SW 1271 (cell line): ENCODE results near the gene FOXP1.

Experiments used
- DNase-seq, 2 experiments: peaks; one replicate each; lab custom pipeline; 2025; lab: John Stamatoyannopoulos, UW

Gene FOXP1

GRCh38 chr3:71505767-71506350 is 77.7 kb downstream of the FOXP1 start:
- DNase-seq, result no peak

DNA sequence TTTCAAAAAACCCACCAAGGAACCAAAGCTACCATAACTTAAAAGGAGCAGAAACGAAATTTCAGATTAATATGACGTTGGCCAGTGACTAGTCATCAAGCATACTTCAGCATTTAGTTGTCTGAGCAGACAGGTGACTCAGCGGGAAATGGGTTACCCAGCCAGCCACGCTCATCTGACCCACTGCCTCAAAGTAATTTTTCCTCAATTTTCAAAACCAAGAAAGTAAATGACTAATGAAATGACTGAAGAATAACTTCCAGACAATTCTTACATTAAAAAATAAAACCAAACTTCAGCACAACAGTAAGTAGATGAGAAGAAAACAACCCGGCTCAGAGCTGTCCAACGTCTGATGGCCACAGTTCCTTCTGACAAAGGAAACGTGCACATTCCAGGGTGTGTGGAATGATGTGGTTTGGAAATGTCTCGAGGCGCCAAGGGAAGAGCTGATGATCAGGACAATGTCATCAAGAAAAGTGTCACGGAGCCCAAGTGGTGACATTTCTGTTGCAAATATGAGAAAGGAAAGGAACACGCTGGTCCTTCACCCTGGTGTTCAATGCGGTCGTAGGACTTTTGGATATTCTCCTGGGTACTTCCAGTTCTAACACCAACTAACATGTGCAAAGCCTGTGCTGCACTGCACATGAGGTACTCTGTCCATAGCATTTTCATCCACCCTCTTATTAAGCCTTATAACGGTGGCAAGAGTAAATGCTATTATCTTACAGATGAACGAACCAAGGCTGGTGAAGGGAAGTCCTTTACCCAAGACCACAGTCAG is 79.1 kb downstream of the FOXP1 start:
- peak in 1 of 2 experiments; percentile 9 for DNase-seq

DNA sequence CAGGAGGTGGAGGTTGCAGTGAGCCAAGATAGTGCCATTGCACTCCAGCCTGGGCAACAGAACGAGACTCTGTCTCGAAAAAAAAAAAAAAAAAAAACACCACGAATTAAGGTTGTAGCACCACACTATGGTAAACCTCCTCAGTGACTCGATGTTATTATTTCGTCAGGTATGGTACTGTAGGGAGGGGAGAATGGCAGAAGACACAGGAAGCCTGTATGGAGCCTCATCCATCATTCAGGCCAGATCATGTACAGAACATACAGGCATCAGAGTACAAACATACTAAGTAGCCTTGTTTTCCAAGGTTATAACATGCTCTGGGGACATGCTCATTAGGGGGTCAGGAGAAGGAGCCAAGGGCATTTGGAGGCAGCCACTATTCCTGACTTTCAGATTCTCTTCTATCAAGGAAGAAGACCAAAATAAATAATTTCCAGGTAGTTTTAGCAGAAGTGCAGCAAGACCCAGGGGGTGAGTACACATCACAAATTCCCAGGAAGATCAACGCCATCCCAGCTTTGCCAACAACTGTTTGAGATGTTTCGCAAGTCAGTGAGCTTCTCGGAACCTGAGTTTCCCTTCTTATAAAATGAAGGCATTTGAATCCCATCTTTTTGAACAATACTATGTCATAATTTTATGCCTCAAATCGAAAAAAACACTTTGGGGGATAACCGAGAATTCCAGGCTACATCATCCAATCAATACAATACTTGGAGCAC is 79.8 kb downstream of the FOXP1 start:
- DNase-seq, result no peak

- no peak for DNase-seq
These were observed 81.4 kb downstream of the FOXP1 start for GRCh38 chr3:71502066-71502625.

DNA sequence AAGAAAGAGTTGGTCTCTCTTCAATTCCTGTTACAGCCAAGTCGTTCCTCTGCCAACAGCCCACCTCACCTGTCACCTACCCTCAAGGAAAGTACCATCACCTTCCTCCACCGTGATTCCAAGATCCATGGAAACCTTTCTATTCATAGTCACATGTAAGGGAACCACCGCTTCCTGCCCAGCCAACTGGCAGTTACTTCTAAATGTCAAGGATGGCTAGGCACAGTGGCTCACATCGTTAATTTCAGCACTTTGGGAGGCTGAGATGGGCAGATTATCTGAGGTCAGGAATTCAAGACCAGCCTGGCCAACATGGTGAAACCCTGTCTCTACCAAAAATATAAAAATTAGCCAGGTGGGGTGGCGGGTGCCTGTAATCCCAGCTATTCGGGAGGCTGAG is 82.8 kb downstream of the FOXP1 start:
- no peak for DNase-seq

DNA sequence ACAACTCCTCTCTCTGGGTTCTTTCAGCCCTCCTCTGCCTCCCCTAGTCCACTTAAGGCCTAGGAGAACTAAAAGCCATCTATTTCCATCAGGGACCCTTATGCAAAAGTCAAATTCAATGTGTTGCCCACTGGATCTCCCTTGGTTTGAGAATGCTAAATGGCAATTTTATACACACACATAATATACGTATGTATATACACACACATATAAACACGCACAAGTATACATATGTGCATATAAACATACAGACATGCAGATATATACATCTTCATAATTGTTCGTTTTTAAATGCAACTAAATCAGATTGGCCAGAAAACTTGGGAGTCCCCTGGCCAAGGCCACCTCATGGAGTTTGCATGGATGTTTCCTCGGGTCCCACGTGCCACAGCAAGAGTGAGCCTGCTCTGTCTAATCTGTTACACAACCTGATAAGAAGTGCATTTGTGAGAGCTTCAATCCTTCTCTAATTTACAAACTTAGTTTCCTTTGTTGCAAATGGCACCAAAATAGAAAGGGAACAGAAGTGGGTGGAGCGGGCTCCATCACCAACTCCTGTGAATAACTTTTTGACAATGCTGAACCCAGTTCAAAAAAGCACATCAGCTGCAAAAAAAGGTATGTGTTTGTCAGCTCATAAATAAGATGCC is 84.2 kb downstream of the FOXP1 start:
- no peak for DNase-seq

DNA sequence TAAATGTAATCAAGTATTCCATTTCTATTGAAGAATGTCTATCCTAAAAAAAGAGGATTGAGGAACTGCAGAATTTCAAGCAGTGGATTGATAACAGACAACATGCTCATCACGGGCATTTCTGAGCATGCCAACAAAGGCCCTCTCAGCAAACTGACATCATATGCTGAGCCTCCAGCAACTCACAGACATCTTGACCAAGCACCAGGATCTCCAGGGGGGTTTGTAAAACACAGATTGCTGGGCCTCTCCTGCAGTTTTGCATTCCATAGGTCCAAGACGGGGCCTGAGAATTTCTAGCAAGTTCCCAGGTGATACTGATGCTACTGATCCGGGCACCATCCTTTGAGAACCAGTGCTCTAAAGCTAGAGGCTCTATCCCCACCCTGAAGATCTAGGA is 85.0 kb downstream of the FOXP1 start:
- no peak for DNase-seq

DNA sequence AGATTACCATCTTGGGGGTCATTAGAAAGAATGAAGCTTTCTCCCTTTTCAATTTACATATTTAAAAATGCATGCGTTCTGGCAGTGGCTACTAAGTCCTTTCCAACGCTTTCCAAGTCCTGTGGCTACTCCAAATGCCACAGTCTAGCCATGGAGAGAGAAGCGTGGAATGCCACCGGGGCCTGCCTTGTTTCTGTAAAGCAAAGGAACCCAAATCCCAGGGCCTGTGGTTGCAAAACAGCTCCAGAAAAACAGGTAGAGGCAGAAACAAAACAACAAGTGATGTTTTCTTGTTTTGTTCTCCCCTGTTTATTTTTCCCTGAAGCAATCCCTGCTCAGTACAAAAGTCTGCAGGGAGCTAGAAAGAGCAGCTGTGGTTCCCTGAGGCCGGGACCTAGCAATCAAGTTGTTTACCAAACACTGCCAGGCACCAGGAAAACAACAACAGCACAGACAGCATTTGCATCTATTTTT is 85.5 kb downstream of the FOXP1 start:
- DNase-seq, result no peak

DNA sequence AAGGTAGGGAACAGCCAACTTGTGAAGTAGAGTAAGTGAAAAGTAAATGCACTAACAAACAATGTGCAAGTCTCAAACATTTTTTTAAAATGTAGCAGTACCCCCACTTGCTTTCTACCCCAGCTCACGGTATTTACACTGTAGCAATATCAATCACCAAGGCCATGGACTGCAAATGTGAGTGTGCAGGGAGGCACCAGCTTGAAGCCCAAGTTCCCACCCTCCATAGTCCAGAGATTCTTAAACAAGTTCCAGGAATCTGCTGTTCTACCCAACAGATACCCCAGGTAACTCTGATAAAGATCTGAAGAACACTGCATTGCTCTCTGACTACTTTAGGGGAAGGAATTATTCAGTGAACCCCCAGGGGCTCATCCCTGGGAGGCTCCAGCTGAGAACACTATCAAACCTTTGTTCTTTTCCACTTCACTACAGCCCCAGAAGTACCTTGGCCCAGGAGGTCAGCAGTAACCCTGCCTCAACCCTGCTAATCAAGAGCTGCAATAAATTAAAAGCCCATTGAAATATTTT is 86.1 kb downstream of the FOXP1 start:
- DNase-seq, result no peak

- no peak for DNase-seq
These were observed 87.6 kb downstream of the FOXP1 start for GRCh38 chr3:71495708-71496472.

GRCh38 chr3:71494212-71494611 is 89.3 kb downstream of the FOXP1 start:
- DNase-seq, result no peak

DNA sequence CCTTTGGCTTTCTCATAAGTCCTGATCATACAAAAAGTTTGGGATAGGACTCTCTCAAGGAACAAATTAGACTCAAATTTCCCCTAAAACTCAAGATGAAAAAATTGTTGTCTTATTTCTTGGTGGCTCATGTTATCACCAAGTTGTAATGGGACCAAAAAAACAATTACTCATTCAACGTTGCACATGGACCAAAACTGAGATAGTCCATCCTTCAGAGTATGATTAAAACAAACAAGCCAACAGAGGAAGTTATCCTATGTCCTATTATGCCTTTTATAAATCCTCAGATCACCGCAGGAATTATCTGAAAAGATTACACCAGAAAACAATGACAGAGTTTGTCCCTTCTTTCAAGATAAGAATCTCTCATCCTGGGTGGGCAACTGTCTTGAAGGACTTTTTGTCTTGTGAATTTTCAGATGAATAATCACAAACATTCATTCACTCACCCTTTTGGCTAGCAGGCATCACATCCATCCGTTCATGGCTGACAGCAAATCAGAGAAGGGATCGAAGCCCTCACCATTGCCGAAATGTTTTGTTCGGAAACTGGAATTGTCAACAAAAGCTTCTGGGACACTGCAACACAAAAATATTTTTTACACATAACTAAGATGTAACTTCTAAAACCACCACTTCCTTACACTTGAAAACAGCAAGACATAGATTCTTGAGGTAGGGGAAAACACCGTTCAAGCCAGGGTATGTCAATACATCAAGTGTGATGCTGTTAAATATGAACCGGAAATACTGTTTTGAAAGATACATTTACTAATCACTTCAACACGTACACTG is 90.4 kb downstream of the FOXP1 start:
- no peak for DNase-seq

- no peak for DNase-seq
These were observed 91.0 kb downstream of the FOXP1 start for GRCh38 chr3:71492566-71492965.

DNA sequence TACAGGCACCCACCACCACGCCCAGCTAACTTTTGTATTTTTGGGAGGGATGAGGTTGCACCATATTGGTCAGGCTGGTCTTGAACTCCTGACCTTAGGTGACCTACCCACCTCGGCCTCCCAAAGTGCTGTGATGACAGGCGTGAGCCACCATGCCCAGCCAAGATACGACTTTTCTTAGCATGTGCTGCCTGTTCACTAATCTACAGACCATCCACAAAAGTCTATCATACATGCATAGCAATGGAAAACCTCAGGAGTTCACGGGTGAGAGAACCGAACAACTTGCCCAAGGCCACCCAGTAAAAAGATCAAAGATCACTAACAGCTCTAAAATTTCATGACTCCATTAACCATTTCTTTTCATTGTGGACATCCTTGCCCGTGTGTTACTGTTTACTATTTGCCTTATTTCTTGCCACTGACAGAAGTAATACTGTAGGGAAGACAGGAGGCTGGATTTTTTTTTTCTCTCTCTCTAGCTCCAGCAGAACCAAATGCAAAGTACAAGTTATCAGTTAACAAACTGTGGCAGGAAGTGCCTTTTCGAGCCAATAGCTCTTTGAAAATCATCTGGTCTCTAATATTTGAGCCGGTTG is 92.3 kb downstream of the FOXP1 start:
- no peak for DNase-seq

DNA sequence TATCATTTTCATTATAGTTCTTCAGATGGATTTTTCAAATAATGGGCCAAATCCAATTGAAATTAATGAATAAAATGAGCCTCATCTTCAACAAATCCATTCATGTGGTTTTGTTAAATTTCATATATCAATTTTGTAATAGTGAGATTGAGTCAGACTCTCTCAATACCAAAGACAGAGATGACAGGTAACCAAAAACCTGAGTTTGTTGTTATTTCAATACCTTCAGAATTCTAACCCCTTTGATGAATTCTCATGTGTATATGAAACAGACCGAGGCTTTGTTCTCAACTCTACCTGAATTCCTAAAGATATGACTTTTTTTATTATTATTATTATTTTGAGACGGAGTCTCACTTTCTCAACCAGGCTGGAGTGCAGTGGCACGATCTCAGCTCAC is 92.8 kb downstream of the FOXP1 start:
- no peak for DNase-seq

- DNase-seq, result no peak
These were observed 94.2 kb downstream of the FOXP1 start for GRCh38 chr3:71489315-71489761.

GRCh38 chr3:71488882-71489281 is 94.6 kb downstream of the FOXP1 start:
- DNase-seq, result no peak

DNA sequence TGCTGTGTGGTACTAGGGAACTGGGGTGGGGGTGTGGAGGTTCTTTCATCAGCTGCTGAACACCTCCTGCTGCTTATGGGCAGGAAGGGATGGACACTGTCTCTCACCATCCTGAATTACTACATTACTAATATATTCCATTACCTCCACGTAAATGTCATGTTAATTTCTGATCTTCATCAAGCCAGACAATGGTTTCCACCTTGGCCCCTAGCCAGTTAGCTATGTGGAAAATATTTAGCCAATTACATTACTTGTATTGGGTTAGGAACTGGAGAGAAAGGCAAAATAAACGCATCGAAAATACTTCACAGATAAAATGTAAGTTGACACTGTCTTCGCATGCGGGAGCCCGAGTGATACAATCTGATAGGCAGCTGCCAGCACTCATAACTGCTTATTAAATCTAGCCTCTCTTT is 95.1 kb downstream of the FOXP1 start:
- no peak for DNase-seq

GRCh38 chr3:71487418-71487817 is 96.1 kb downstream of the FOXP1 start:
- DNase-seq, result no peak

- DNase-seq, result no peak
These were observed 96.7 kb downstream of the FOXP1 start for GRCh38 chr3:71486831-71487230.
